Activated T-helper 1 cell treated with anti-CD3 and anti-CD28 coated beads, Interleukin-2, amount 50 U/mL, for 16 hours (primary cell): ENCODE data around the gene RYR2.

Source experiments
- DNase-seq, 2 donors: peaks; one replicate each; pipeline ENCODE4 v3.0.0-alpha.2; 2020; ENCODE audit warnings: low read depth in 1 of 2, low spot score in 1 of 2

RYR2 gene

GRCh38 chr1:237031480-237031879 is 10.5 kb upstream of the RYR2 start:
- no peak for DNase-seq

- no peak for DNase-seq
Measured at GRCh38 chr1:237032029-237032428, 10.0 kb upstream of the RYR2 start.

- no peak for DNase-seq
Measured at GRCh38 chr1:237033061-237033460, 8.9 kb upstream of the RYR2 start.

GRCh38 chr1:237033804-237034203 is 8.2 kb upstream of the RYR2 start:
- DNase-seq = no peak

- no peak for DNase-seq
Measured at GRCh38 chr1:237035759-237036158, 6.2 kb upstream of the RYR2 start.

GRCh38 chr1:237038211-237038610 is 3.8 kb upstream of the RYR2 start:
- no peak for DNase-seq

GRCh38 chr1:237040823-237041222 is 1.2 kb upstream of the RYR2 start:
- DNase-seq = no peak

GRCh38 chr1:237041461-237041794 is 556 bp upstream of the RYR2 start:
- DNase-seq = no peak

GRCh38 chr1:237042526-237042891 is 525 bp downstream of the RYR2 start:
- no peak for DNase-seq

GRCh38 chr1:237042892-237043576 is 1.1 kb downstream of the RYR2 start:
- DNase-seq = no peak

GRCh38 chr1:237043846-237044636 is 2.1 kb downstream of the RYR2 start:
- DNase-seq = no peak

GRCh38 chr1:237045278-237046016 is 3.5 kb downstream of the RYR2 start:
- DNase-seq = no peak

GRCh38 chr1:237048803-237049202 is 6.8 kb downstream of the RYR2 start:
- no peak for DNase-seq

- DNase-seq = no peak
Measured at GRCh38 chr1:237050185-237050584, 8.2 kb downstream of the RYR2 start.

GRCh38 chr1:237050915-237051314 is 8.9 kb downstream of the RYR2 start:
- no peak for DNase-seq

- DNase-seq = no peak
Measured at GRCh38 chr1:237054313-237054712, 12.3 kb downstream of the RYR2 start.

GRCh38 chr1:237058470-237058869 is 16.5 kb downstream of the RYR2 start:
- no peak for DNase-seq

- DNase-seq = no peak
Measured at GRCh38 chr1:237059244-237059643, 17.3 kb downstream of the RYR2 start.

GRCh38 chr1:237062976-237063375 is 21.0 kb downstream of the RYR2 start:
- no peak for DNase-seq

- no peak for DNase-seq
Measured at GRCh38 chr1:237065903-237066302, 23.9 kb downstream of the RYR2 start.

GRCh38 chr1:237070519-237070918 is 28.5 kb downstream of the RYR2 start:
- no peak for DNase-seq
